HG03558 (cell line): ENCODE measurements around the gene TAAR9.

ENCODE experiments used
- ATAC-seq: cut with Tn5 transposase; IDR thresholded peaks from one replicate; pipeline ENCODE4 v1.9.1; 2021; ENCODE audit warnings: moderate number of reproducible peaks; ENCODE audit not compliant: unreplicated experiment; ENCODE audit errors: extremely low read depth

The TAAR9 gene

DNA sequence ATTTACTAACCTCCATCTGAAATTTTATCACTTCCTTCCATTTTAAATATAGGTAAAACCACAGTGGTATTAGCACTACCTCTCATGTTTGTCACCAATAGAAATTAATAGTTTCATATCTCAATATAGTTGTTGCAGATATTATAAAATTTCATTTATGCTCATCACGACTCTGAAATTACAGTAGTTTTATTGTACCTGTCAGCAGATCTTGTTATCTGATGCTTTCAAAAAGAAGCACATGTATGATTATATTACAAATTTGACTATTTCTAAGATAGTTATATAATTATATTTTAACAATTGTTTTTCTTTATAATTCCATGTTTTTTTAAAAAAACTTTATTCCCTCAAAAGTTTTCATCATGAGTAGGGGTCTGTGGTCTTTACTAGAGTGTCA, 46.6 kb downstream of the TAAR9 start:
- ATAC-seq: no peak

DNA sequence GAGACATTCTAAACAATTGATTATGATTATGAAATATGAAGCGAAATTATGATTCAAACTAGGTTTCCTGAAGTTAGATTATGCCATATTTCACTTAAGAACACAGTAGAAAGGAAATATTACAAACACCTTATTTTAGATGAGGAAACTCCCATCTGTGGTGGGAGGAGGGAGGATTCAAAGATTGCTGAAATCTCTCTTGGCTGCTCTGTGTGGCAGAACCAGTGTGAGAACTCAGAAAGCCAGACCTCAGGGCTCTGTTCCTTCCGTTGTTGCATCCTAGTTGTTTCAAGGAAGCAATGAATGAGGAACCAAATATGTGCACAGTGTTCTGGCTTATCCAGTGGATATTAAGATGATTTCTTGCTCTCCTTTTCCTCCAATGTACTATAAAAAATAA, 49.3 kb downstream of the TAAR9 start:
- no peak for ATAC-seq
